ENCODE data around the gene BCL11A.

The BCL11A gene

GRCh38 chr2:60535685-60536312, 17.7 kb downstream of the BCL11A start:
- no peak overlapping the region for H3K4me3 ChIP-seq (ENCODE audit: insufficient read depth, low read depth, low read length, poor library complexity, severe bottlenecking)
- no peaks in the 10 kb centered on the region for H3K4me1 ChIP-seq (ENCODE audit: control insufficient read depth, insufficient read depth, low read length, poor library complexity, severe bottlenecking)
- peaks cover 7% of the 10 kb centered on the region for H3K27me3 ChIP-seq (replicated peaks; ENCODE audit: control insufficient read depth, insufficient read depth, low read length, poor library complexity, severe bottlenecking)
- H3K36me3 ChIP-seq (ENCODE audit: control insufficient read depth, insufficient read depth, low read length), result no peaks in the 10 kb centered on the region
- H3K9me3 ChIP-seq (ENCODE audit: control insufficient read depth, low read length), result no peaks in the 10 kb centered on the region
- no peak for DNase-seq
- H3K27ac ChIP-seq (ENCODE audit: insufficient read depth, low read length, poor library complexity, severe bottlenecking), result no peak overlapping the region

- Histone ChIP-seq H3K4me1 (ENCODE audit: control insufficient read depth, insufficient read depth, low read length, poor library complexity, severe bottlenecking) (no peaks in the 10 kb centered on the region), H3K27ac (ENCODE audit: insufficient read depth, low read length, poor library complexity, severe bottlenecking) (no peak overlapping the region)
- no peak for DNase-seq
These were observed 18.4 kb downstream of the BCL11A start for GRCh38 chr2:60534892-60535684.

GRCh38 chr2:60534052-60534685, 19.3 kb downstream of the BCL11A start:
- Histone ChIP-seq H3K27me3 (replicated peaks; ENCODE audit: control insufficient read depth, insufficient read depth, low read length, poor library complexity, severe bottlenecking) (peaks cover 7% of the 10 kb centered on the region), H3K9me3 (ENCODE audit: control insufficient read depth, low read length) (no peaks in the 10 kb centered on the region), H3K36me3 (ENCODE audit: control insufficient read depth, insufficient read depth, low read length) (no peaks in the 10 kb centered on the region), H3K27ac (ENCODE audit: insufficient read depth, low read length, poor library complexity, severe bottlenecking) (no peak overlapping the region), H3K4me1 (ENCODE audit: control insufficient read depth, insufficient read depth, low read length, poor library complexity, severe bottlenecking) (no peaks in the 10 kb centered on the region), H3K4me3 (ENCODE audit: insufficient read depth, low read depth, low read length, poor library complexity, severe bottlenecking) (no peak overlapping the region)
- no peak for DNase-seq

More at GRCh38 chr2:60534892-60535684, 18.4 kb downstream of the BCL11A start:
- Histone ChIP-seq H3K4me3 (ENCODE audit: insufficient read depth, low read depth, low read length, poor library complexity, severe bottlenecking) (no peak overlapping the region), H3K27me3 (replicated peaks; ENCODE audit: control insufficient read depth, insufficient read depth, low read length, poor library complexity, severe bottlenecking) (peaks cover 7% of the 10 kb centered on the region), H3K9me3 (ENCODE audit: control insufficient read depth, low read length) (no peaks in the 10 kb centered on the region), H3K36me3 (ENCODE audit: control insufficient read depth, insufficient read depth, low read length) (no peaks in the 10 kb centered on the region)

- no peak for DNase-seq
- Histone ChIP-seq H3K4me3 (ENCODE audit: insufficient read depth, low read depth, low read length, poor library complexity, severe bottlenecking) (no peak overlapping the region), H3K27me3 (replicated peaks; ENCODE audit: control insufficient read depth, insufficient read depth, low read length, poor library complexity, severe bottlenecking) (peaks cover 7% of the 10 kb centered on the region), H3K4me1 (ENCODE audit: control insufficient read depth, insufficient read depth, low read length, poor library complexity, severe bottlenecking) (no peaks in the 10 kb centered on the region), H3K36me3 (ENCODE audit: control insufficient read depth, insufficient read depth, low read length) (no peaks in the 10 kb centered on the region), H3K27ac (ENCODE audit: insufficient read depth, low read length, poor library complexity, severe bottlenecking) (no peak overlapping the region), H3K9me3 (ENCODE audit: control insufficient read depth, low read length) (no peaks in the 10 kb centered on the region)
These were observed 20.1 kb downstream of the BCL11A start for GRCh38 chr2:60533101-60534051.

GRCh38 chr2:60532421-60532820, 21.0 kb downstream of the BCL11A start:
- Histone ChIP-seq H3K4me3 (ENCODE audit: insufficient read depth, low read depth, low read length, poor library complexity, severe bottlenecking) (no peak overlapping the region), H3K27ac (ENCODE audit: insufficient read depth, low read length, poor library complexity, severe bottlenecking) (no peak overlapping the region), H3K9me3 (ENCODE audit: control insufficient read depth, low read length) (no peaks in the 10 kb centered on the region), H3K36me3 (ENCODE audit: control insufficient read depth, insufficient read depth, low read length) (no peaks in the 10 kb centered on the region), H3K4me1 (ENCODE audit: control insufficient read depth, insufficient read depth, low read length, poor library complexity, severe bottlenecking) (no peaks in the 10 kb centered on the region), H3K27me3 (replicated peaks; ENCODE audit: control insufficient read depth, insufficient read depth, low read length, poor library complexity, severe bottlenecking) (peaks cover 7% of the 10 kb centered on the region)
- no peak for DNase-seq

- no peaks in the 10 kb centered on the region for H3K36me3 ChIP-seq (ENCODE audit: control insufficient read depth, insufficient read depth, low read length)
- no peak for DNase-seq
- H3K27ac ChIP-seq (ENCODE audit: insufficient read depth, low read length, poor library complexity, severe bottlenecking), result no peak overlapping the region
- H3K4me3 ChIP-seq (ENCODE audit: insufficient read depth, low read depth, low read length, poor library complexity, severe bottlenecking), result no peak overlapping the region
- H3K4me1 ChIP-seq (ENCODE audit: control insufficient read depth, insufficient read depth, low read length, poor library complexity, severe bottlenecking), result no peaks in the 10 kb centered on the region
- H3K27me3 ChIP-seq (replicated peaks; ENCODE audit: control insufficient read depth, insufficient read depth, low read length, poor library complexity, severe bottlenecking), result peaks cover 7% of the 10 kb centered on the region
- no peaks in the 10 kb centered on the region for H3K9me3 ChIP-seq (ENCODE audit: control insufficient read depth, low read length)
These were observed 21.7 kb downstream of the BCL11A start for GRCh38 chr2:60531701-60532133.

GRCh38 chr2:60530660-60531281, 22.7 kb downstream of the BCL11A start:
- H3K9me3 ChIP-seq (ENCODE audit: control insufficient read depth, low read length), result no peaks in the 10 kb centered on the region
- H3K4me3 ChIP-seq (ENCODE audit: insufficient read depth, low read depth, low read length, poor library complexity, severe bottlenecking), result no peak overlapping the region
- no peak for DNase-seq
- peaks cover 7% of the 10 kb centered on the region for H3K27me3 ChIP-seq (replicated peaks; ENCODE audit: control insufficient read depth, insufficient read depth, low read length, poor library complexity, severe bottlenecking)
- H3K36me3 ChIP-seq (ENCODE audit: control insufficient read depth, insufficient read depth, low read length), result no peaks in the 10 kb centered on the region
- no peak overlapping the region for H3K27ac ChIP-seq (ENCODE audit: insufficient read depth, low read length, poor library complexity, severe bottlenecking)
- H3K4me1 ChIP-seq (ENCODE audit: control insufficient read depth, insufficient read depth, low read length, poor library complexity, severe bottlenecking), result no peaks in the 10 kb centered on the region

- Histone ChIP-seq H3K9me3 (ENCODE audit: control insufficient read depth, low read length) (no peaks in the 10 kb centered on the region), H3K27ac (ENCODE audit: insufficient read depth, low read length, poor library complexity, severe bottlenecking) (no peak overlapping the region), H3K36me3 (ENCODE audit: control insufficient read depth, insufficient read depth, low read length) (no peaks in the 10 kb centered on the region), H3K27me3 (replicated peaks; ENCODE audit: control insufficient read depth, insufficient read depth, low read length, poor library complexity, severe bottlenecking) (peaks cover 7% of the 10 kb centered on the region), H3K4me1 (ENCODE audit: control insufficient read depth, insufficient read depth, low read length, poor library complexity, severe bottlenecking) (no peaks in the 10 kb centered on the region), H3K4me3 (ENCODE audit: insufficient read depth, low read depth, low read length, poor library complexity, severe bottlenecking) (no peak overlapping the region)
- DNase-seq, result no peak
These were observed 23.4 kb downstream of the BCL11A start for GRCh38 chr2:60529785-60530627.
